A549 (cell line): ENCODE measurements around the gene SMPD1.

Experiments used
- BHLHE40 ChIP-seq: IDR thresholded peaks from 2 replicates; pipeline ENCODE4 v1.6.1; 2012; ENCODE audit warnings: low read depth, low read length, inconsistent platforms
- CTCF ChIP-seq: fragments of >200 bp; sonication (Bioruptor Twin); formaldehyde crosslinking; IDR thresholded peaks from 3 replicates; pipeline ENCODE4 v1.5.1; 2016
- ESRRA ChIP-seq: fragments of 150-350 bp; IDR thresholded peaks from 2 replicates; pipeline ENCODE4 v1.6.1; 2014; ENCODE audit warnings: mild to moderate bottlenecking, low read length, borderline replicate concordance
- HOXB5 ChIP-seq: fragments of 250-450 bp; sonication (Bioruptor Pico); IDR thresholded peaks from 2 replicates; pipeline ENCODE4 v1.5.0; 2020; ENCODE audit warnings: mild to moderate bottlenecking, moderate library complexity
- JUN ChIP-seq, 2 experiments: fragments of >200 bp; sonication (Bioruptor Twin); formaldehyde crosslinking; IDR thresholded peaks; 2 replicates in 1 of 2; 3 replicates in 1 of 2; pipeline ENCODE4 v1.6.1; 2016 to 2017
- MAFK ChIP-seq: fragments of 450-650 bp; IDR thresholded peaks from 2 replicates; pipeline ENCODE4 v1.6.1; 2014; ENCODE audit not compliant: partially characterized antibody
- POLR2A ChIP-seq: IDR thresholded peaks from 2 replicates; pipeline ENCODE4 v1.6.1; 2012; ENCODE audit warnings: mild to moderate bottlenecking, low read length
- POLR2AphosphoS2 ChIP-seq: conservative IDR thresholded peaks from 2 replicates; pipeline ENCODE4 v1.6.1; 2012; ENCODE audit warnings: low read length, improper control_type of control experiment, inconsistent platforms
- RFX5 ChIP-seq: fragments of 450-650 bp; IDR thresholded peaks from 2 replicates; pipeline ENCODE4 v1.7.1; 2014; ENCODE audit warnings: antibody characterized with exemption, mild to moderate bottlenecking, moderate library complexity
- ZFP36 ChIP-seq: fragments of 450-650 bp; IDR thresholded peaks from 2 replicates; pipeline ENCODE4 v1.6.1; 2014; ENCODE audit warnings: borderline replicate concordance; ENCODE audit not compliant: partially characterized antibody
- TF ChIP-seq, protein P1 (sequence below): fragments of 200-600 bp; sonication (generic); IDR thresholded peaks from 2 replicates; pipeline ENCODE4 v1.6.1; 2016; ENCODE audit warnings: antibody characterized with exemption, mild to moderate bottlenecking, moderate library complexity

GRCh38 chr11:6400431-6401345 is 10.4 kb downstream of the SMPD1 start:
- TF ChIP-seq ZFP36: no peak
- no peak for TF ChIP-seq POLR2A
- TF ChIP-seq CTCF: no peak
- TF ChIP-seq HOXB5 (CRISPR knock-in tag): no peak
- TF ChIP-seq, protein P1, sequence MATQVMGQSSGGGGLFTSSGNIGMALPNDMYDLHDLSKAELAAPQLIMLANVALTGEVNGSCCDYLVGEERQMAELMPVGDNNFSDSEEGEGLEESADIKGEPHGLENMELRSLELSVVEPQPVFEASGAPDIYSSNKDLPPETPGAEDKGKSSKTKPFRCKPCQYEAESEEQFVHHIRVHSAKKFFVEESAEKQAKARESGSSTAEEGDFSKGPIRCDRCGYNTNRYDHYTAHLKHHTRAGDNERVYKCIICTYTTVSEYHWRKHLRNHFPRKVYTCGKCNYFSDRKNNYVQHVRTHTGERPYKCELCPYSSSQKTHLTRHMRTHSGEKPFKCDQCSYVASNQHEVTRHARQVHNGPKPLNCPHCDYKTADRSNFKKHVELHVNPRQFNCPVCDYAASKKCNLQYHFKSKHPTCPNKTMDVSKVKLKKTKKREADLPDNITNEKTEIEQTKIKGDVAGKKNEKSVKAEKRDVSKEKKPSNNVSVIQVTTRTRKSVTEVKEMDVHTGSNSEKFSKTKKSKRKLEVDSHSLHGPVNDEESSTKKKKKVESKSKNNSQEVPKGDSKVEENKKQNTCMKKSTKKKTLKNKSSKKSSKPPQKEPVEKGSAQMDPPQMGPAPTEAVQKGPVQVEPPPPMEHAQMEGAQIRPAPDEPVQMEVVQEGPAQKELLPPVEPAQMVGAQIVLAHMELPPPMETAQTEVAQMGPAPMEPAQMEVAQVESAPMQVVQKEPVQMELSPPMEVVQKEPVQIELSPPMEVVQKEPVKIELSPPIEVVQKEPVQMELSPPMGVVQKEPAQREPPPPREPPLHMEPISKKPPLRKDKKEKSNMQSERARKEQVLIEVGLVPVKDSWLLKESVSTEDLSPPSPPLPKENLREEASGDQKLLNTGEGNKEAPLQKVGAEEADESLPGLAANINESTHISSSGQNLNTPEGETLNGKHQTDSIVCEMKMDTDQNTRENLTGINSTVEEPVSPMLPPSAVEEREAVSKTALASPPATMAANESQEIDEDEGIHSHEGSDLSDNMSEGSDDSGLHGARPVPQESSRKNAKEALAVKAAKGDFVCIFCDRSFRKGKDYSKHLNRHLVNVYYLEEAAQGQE: no peak
- TF ChIP-seq BHLHE40: no peak
- TF ChIP-seq MAFK: no peak
- no peak for TF ChIP-seq ESRRA
- no peak for TF ChIP-seq JUN (IDR thresholded peaks at IDR 0.05)
- no peak for TF ChIP-seq POLR2AphosphoS2
- no peak for TF ChIP-seq RFX5
